ENCODE measurements around the gene SCPEP1. TPM values are rescaled to one million over a fixed set of nuclear protein-coding genes. Genes with fewer than 3 reads are reported as not detected.

SCPEP1 gene
- total and polyA plus RNA-seq, 10 of the 15 experiments (the other 5 are each of a cell fraction or from before 2014, with no cell fraction given) = 31.2 to 80.2 (median 40.7) TPM

DNA sequence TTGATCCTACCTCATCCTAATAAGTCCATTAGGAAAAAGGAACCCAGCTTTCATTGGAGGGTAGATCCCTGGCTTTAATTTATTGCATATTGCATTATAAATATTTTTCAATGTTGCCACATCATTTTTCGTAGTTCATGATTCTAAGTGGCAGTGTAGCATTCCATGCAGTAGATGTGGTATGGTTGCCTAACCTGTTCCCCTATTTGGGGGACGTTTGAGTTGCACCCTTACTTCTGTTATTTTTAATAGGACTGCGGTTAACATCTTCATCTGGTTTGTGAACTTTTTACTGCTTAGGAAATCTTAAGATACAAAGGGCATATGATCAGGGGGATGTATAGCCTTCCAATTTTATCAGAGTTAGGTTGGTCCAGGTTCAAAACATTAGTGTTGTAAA lies 5.4 kb downstream of the SCPEP1 start (continued):
- no peak for TF ChIP-seq ESRRA (IDR thresholded peaks at IDR 0.05; ENCODE audit: low read length)
- TF ChIP-seq HDAC6 (IDR thresholded peaks at IDR 0.05; ENCODE audit: unreplicated experiment) = no peak

DNA sequence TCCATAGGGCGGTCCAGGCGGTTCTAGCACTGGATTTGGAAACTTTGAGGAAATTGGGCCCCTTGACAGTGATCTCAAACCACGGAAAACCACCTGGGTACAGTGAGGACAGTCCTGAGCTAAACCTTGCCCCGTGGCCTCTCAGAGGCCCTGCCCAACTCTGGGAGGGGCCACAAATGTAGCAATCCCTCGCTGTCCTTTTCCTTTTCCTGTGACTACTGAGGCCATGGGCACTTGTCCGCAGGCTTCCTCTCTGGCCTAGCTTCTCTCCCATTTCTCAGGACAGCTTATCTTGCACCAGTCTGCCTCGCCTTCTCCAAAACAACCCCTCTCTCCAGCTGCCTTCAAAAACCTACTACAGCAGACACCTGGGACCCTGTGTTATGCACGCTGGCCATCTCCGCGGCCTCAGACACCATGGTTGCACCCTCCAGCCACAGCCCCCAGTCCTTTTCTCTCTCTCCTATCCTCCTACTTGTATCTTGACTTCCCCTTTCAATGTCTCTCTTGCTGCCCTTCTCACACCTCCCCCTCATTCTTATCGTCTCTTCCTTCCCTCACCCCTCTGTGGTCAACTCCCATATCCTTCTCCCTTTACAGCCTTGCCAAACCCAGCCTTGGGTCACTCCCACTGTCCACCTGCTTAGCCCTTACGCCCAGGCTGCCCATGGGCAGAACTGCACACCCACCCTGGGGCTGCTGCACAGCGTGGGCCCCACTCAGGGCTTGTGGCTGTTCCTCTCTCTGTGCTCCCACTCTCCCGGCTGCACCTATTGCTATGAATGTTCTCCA lies 7.6 kb downstream of the SCPEP1 start:
- FAIRE-seq = no peak
- Histone ChIP-seq H3K27me3 (replicated peaks in 1 of 2; ENCODE audit: control insufficient read depth in 2 of 2, insufficient read depth in 2 of 2, low read length in 1 of 2) (no peaks in the 10 kb centered on the region), H3K4me2 (ENCODE audit: control insufficient read depth, insufficient read depth) (no peak overlapping the region), H3K9me3 (replicated peaks; ENCODE audit: control insufficient read depth, insufficient read depth, low read length) (no peaks in the 10 kb centered on the region), H3K36me3 (ENCODE audit: control insufficient read depth in 2 of 2, insufficient read depth in 2 of 2, low read length in 1 of 2) (peaks cover 8 to 13% of the 10 kb centered on the region in 2 experiments), H3K79me2 (ENCODE audit: control insufficient read depth, insufficient read depth, low read length) (no peaks in the 10 kb centered on the region), H3K4me3 (no peak overlapping the region), H4K20me1 (ENCODE audit: control insufficient read depth, insufficient read depth) (no peaks in the 10 kb centered on the region), H3K9ac (ENCODE audit: control insufficient read depth, insufficient read depth, low read length) (no peak overlapping the region), H3K27ac (ENCODE audit: control insufficient read depth, insufficient read depth) (no peak overlapping the region), H3K4me1 (ENCODE audit: control insufficient read depth, insufficient read depth, low read length) (no peaks in the 10 kb centered on the region), H2AFZ (ENCODE audit: control insufficient read depth, low read depth, low read length) (no peak overlapping the region)
- CTCF ChIA-PET = interaction anchor here (0.6 to 0.9 kb wide), 2 partner anchors 148 to 257 kb away, joined by 3 to 4 read pairs; no protein-coding TSS in a partner anchor
- RAD21 ChIA-PET (ENCODE audit: unreplicated experiment) = no interaction called here
- intact Hi-C loops (cut with micrococcal nuclease; ENCODE audit: unreplicated experiment) = no loop called here
- SMC1A ChIA-PET (ENCODE audit: uncharacterized antibody, unreplicated experiment) = interaction anchor here (0.7 kb wide), 1 partner anchor 13 kb away, joined by 3 read pairs; no protein-coding TSS in a partner anchor
- no peak for ATAC-seq
- POLR2A ChIA-PET = no interaction called here
- no peak for DNase-seq (ENCODE audit: low read depth, low spot score)
- WGBS (ENCODE audit: insufficient coverage, insufficient replicate concordance, low lambda C conversion rate, missing lambda C conversion rate) = 91% methylated on average over 14 of the region's 14 CpGs
- no TSS peak for BruUV-seq (replicated peaks)
- in situ Hi-C loops (cut with MboI) = no loop called here
- TF ChIP-seq, protein P1, sequence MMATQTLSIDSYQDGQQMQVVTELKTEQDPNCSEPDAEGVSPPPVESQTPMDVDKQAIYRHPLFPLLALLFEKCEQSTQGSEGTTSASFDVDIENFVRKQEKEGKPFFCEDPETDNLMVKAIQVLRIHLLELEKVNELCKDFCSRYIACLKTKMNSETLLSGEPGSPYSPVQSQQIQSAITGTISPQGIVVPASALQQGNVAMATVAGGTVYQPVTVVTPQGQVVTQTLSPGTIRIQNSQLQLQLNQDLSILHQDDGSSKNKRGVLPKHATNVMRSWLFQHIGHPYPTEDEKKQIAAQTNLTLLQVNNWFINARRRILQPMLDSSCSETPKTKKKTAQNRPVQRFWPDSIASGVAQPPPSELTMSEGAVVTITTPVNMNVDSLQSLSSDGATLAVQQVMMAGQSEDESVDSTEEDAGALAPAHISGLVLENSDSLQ (IDR thresholded peaks at IDR 0.05) = no peak
- TF ChIP-seq, protein P2, sequence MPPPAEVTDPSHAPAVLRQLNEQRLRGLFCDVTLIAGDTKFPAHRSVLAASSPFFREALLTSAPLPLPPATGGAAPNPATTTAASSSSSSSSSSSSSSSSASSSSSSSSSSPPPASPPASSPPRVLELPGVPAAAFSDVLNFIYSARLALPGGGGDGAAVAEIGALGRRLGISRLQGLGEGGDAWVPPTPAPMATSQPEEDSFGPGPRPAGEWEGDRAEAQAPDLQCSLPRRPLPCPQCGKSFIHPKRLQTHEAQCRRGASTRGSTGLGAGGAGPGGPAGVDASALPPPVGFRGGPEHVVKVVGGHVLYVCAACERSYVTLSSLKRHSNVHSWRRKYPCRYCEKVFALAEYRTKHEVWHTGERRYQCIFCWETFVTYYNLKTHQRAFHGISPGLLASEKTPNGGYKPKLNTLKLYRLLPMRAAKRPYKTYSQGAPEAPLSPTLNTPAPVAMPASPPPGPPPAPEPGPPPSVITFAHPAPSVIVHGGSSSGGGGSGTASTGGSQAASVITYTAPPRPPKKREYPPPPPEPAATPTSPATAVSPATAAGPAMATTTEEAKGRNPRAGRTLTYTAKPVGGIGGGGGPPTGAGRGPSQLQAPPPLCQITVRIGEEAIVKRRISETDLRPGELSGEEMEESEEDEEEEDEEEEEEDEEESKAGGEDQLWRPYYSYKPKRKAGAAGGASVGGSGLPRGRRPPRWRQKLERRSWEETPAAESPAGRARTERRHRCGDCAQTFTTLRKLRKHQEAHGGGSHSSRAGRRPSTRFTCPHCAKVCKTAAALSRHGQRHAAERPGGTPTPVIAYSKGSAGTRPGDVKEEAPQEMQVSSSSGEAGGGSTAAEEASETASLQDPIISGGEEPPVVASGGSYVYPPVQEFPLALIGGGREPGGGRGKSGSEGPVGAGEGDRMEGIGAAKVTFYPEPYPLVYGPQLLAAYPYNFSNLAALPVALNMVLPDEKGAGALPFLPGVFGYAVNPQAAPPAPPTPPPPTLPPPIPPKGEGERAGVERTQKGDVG (CRISPR knock-in tag; IDR thresholded peaks at IDR 0.05) = no peak
- TF ChIP-seq KLF5 (IDR thresholded peaks at IDR 0.05; ENCODE audit: partially characterized antibody) (no peak), IRF4 (IDR thresholded peaks at IDR 0.05; ENCODE audit: low read depth, low read length) (no peak), TAF1 (IDR thresholded peaks at IDR 0.05; ENCODE audit: borderline replicate concordance, low read depth, low read length) (no peak), KAT2A (conservative IDR thresholded peaks at IDR 0.05; ENCODE audit: control insufficient read depth, low read depth, low read length) (no peak), CHD4 (IDR thresholded peaks at IDR 0.05) (no peak), RUNX3 (IDR thresholded peaks at IDR 0.05; ENCODE audit: low read length) (no peak), TARDBP (IDR thresholded peaks at IDR 0.05; ENCODE audit: borderline replicate concordance) (no peak)
- TF ChIP-seq, protein P3, sequence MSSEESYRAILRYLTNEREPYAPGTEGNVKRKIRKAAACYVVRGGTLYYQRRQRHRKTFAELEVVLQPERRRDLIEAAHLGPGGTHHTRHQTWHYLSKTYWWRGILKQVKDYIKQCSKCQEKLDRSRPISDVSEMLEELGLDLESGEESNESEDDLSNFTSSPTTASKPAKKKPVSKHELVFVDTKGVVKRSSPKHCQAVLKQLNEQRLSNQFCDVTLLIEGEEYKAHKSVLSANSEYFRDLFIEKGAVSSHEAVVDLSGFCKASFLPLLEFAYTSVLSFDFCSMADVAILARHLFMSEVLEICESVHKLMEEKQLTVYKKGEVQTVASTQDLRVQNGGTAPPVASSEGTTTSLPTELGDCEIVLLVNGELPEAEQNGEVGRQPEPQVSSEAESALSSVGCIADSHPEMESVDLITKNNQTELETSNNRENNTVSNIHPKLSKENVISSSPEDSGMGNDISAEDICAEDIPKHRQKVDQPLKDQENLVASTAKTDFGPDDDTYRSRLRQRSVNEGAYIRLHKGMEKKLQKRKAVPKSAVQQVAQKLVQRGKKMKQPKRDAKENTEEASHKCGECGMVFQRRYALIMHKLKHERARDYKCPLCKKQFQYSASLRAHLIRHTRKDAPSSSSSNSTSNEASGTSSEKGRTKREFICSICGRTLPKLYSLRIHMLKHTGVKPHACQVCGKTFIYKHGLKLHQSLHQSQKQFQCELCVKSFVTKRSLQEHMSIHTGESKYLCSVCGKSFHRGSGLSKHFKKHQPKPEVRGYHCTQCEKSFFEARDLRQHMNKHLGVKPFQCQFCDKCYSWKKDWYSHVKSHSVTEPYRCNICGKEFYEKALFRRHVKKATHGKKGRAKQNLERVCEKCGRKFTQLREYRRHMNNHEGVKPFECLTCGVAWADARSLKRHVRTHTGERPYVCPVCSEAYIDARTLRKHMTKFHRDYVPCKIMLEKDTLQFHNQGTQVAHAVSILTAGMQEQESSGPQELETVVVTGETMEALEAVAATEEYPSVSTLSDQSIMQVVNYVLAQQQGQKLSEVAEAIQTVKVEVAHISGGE (CRISPR knock-in tag; IDR thresholded peaks at IDR 0.05) = no peak
